ENCODE data around the gene SPNS3.

DNA sequence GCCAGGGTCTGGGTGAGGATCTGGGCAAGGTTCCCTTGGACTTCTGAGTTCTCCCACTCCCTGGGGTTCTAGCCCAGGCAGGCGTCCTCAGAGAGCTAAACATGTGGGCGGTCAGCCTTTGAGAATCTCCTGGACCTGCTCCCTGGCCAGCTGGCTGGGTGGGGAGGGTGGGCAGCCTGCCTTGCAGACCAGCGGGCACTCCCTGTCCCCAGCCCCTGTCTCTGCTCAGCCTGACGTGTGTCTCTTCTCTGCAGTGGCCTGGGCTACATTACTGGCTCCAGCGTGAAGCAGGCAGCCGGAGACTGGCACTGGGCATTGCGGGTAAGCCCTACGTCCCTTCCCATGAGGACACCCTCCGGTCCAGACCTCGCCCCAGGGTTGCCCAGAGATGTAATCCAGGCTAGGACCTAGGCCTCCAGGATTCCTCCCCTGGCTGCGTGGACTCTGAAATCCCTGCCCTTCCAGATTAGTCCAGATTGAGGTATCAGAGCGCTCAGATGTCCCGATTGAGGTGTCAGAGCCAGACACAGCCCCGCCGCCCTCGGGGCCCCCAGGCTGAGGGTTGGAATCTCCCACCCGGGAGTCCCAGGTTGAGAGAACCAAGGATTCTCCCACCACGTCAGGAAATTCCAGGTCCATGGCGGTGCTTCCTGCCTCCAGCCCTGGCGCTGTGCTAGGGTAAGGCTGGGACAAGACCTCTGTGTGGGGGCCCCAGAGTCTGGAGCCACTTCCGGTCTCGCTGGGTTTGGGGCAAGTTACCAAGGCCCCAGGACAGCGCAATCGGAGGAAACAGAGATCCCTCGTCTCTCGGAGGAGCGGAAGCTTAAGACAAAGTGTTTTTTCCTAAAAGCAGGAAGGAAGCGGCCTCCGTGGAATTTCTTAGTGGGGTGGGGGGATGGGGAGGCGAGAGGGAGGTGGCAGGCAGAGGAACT, 97.3 kb downstream of the SPNS3 start:
- TF ChIP-seq, protein P1, sequence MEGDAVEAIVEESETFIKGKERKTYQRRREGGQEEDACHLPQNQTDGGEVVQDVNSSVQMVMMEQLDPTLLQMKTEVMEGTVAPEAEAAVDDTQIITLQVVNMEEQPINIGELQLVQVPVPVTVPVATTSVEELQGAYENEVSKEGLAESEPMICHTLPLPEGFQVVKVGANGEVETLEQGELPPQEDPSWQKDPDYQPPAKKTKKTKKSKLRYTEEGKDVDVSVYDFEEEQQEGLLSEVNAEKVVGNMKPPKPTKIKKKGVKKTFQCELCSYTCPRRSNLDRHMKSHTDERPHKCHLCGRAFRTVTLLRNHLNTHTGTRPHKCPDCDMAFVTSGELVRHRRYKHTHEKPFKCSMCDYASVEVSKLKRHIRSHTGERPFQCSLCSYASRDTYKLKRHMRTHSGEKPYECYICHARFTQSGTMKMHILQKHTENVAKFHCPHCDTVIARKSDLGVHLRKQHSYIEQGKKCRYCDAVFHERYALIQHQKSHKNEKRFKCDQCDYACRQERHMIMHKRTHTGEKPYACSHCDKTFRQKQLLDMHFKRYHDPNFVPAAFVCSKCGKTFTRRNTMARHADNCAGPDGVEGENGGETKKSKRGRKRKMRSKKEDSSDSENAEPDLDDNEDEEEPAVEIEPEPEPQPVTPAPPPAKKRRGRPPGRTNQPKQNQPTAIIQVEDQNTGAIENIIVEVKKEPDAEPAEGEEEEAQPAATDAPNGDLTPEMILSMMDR (IDR thresholded peaks at IDR 0.05; ENCODE audit: low read depth, low read length, missing input control) = no peak
- TF ChIP-seq, protein P2, sequence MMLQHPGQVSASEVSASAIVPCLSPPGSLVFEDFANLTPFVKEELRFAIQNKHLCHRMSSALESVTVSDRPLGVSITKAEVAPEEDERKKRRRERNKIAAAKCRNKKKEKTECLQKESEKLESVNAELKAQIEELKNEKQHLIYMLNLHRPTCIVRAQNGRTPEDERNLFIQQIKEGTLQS (IDR thresholded peaks at IDR 0.05) = no peak
- TF ChIP-seq SP1 (IDR thresholded peaks at IDR 0.05) (peak; percentile 44), RXRA (IDR thresholded peaks at IDR 0.05) (no peak), FOXA1 (IDR thresholded peaks at IDR 0.05) (no peak), FOXA2 (IDR thresholded peaks at IDR 0.05) (no peak), RAD21 (IDR thresholded peaks at IDR 0.05) (peak; percentile 21 to 30), TAF1 (conservative IDR thresholded peaks at IDR 0.05) (no peak)

Data from liver (tissue), 3 donors.